Gastrocnemius medialis (tissue), 4 donors: ENCODE results near the gene RPA1.

Source experiments
- POLR2A ChIP-seq, 2 donors: fragments of 450-650 bp; IDR thresholded peaks; one replicate each; pipeline ENCODE4 v1.6.1; 2017; ENCODE audit warnings: antibody characterized with exemption in 2 of 2, mild to moderate bottlenecking in 2 of 2, moderate library complexity in 2 of 2
- TF ChIP-seq, protein P1 (sequence below), 5 experiments: fragments of 450-650 bp in 3 of 5; fragments of 200-600 bp in 2 of 5; sonication (generic) in 2 of 5; IDR thresholded peaks in 4 of 5; conservative IDR thresholded peaks in 1 of 5; 1 replicate in 4 of 5; 2 replicates in 1 of 5; pipeline ENCODE4 v1.5.1; 2016 to 2019; ENCODE audit warnings: antibody characterized with exemption in 5 of 5, mild to moderate bottlenecking in 3 of 5, moderate library complexity in 3 of 5

DNA sequence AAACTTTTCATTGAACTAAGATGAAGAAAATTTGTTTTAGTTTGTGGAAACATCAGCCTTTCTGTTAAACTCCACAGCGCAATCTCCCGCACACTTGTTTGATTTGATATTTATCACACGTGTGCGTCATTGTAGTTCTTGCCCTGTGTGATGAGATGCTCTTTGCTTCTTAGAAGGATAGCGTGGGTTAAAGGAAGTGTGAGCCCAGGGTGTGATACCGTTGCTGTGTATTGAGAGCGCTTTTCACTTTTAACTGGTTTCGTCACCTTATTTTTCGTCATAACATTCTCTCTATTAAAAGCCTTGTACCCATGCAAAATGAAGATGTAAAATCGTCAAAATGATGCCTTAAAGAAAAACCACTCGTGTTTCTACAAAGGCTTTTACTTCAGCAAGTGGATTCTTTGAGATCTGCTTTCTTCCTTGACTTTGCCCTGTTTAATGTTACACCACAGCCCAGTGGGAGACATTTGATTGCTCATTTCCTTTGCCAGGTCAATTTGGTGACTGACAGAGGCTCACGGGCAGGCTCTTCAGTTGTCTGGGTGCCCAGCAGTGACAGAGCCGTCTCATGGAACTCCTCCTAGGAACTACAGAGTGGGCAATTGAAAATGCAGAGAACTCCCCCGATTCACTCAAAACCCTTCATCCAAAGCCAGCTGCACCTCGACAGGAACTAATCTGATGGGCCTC, 61.1 kb downstream of the RPA1 start:
- TF ChIP-seq, protein P1, sequence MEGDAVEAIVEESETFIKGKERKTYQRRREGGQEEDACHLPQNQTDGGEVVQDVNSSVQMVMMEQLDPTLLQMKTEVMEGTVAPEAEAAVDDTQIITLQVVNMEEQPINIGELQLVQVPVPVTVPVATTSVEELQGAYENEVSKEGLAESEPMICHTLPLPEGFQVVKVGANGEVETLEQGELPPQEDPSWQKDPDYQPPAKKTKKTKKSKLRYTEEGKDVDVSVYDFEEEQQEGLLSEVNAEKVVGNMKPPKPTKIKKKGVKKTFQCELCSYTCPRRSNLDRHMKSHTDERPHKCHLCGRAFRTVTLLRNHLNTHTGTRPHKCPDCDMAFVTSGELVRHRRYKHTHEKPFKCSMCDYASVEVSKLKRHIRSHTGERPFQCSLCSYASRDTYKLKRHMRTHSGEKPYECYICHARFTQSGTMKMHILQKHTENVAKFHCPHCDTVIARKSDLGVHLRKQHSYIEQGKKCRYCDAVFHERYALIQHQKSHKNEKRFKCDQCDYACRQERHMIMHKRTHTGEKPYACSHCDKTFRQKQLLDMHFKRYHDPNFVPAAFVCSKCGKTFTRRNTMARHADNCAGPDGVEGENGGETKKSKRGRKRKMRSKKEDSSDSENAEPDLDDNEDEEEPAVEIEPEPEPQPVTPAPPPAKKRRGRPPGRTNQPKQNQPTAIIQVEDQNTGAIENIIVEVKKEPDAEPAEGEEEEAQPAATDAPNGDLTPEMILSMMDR (IDR thresholded peaks at IDR 0.05 in 4 of 5, conservative IDR thresholded peaks at IDR 0.05 in 1 of 5): no peak
- no peak for TF ChIP-seq POLR2A (IDR thresholded peaks at IDR 0.05)
